MV-4-11 (cell line): Measurements from ENCODE around the gene FAM20C.

Source experiments
- DNase-seq: peaks from one replicate; lab custom pipeline; 2025; lab: John Stamatoyannopoulos, UW

The FAM20C gene

GRCh38 chr7:270351-270983 lies 78.1 kb downstream of the FAM20C start:
- DNase-seq = no peak

GRCh38 chr7:271266-272107 lies 79.1 kb downstream of the FAM20C start:
- DNase-seq = no peak

- DNase-seq = no peak
These were observed 79.8 kb downstream of the FAM20C start for GRCh38 chr7:272108-272615.

- DNase-seq = no peak
These were observed 80.3 kb downstream of the FAM20C start for GRCh38 chr7:272631-273030.

- no peak for DNase-seq
These were observed 81.0 kb downstream of the FAM20C start for GRCh38 chr7:273327-273726.

GRCh38 chr7:274266-274665 lies 81.9 kb downstream of the FAM20C start:
- DNase-seq = peak; percentile 73

- no peak for DNase-seq
These were observed 84.0 kb downstream of the FAM20C start for GRCh38 chr7:276230-276835.

- no peak for DNase-seq
These were observed 84.9 kb downstream of the FAM20C start for GRCh38 chr7:277228-277627.

- no peak for DNase-seq
These were observed 85.7 kb downstream of the FAM20C start for GRCh38 chr7:278081-278480.

GRCh38 chr7:279821-280220 lies 87.5 kb downstream of the FAM20C start:
- no peak for DNase-seq

GRCh38 chr7:280461-280860 lies 88.1 kb downstream of the FAM20C start:
- DNase-seq = no peak

GRCh38 chr7:281637-282036 lies 89.3 kb downstream of the FAM20C start:
- DNase-seq = no peak

- DNase-seq = no peak
These were observed 90.2 kb downstream of the FAM20C start for GRCh38 chr7:282621-283020.

- DNase-seq = no peak
These were observed 92.7 kb downstream of the FAM20C start for GRCh38 chr7:284762-285722.

GRCh38 chr7:285731-286130 lies 93.4 kb downstream of the FAM20C start:
- no peak for DNase-seq

- no peak for DNase-seq
These were observed 93.9 kb downstream of the FAM20C start for GRCh38 chr7:286266-286665.

- no peak for DNase-seq
These were observed 96.3 kb downstream of the FAM20C start for GRCh38 chr7:288671-289101.

- no peak for DNase-seq
These were observed 96.9 kb downstream of the FAM20C start for GRCh38 chr7:289209-289755.

GRCh38 chr7:289756-290553 lies 97.6 kb downstream of the FAM20C start, which contains the start of gene FOXL3:
Gene FOXL3, plus strand, starts transcription at chr7:290170. Its CDS starts 0 bp downstream, at chr7:290170.
- DNase-seq = no peak

GRCh38 chr7:290554-291372 lies 98.4 kb downstream of the FAM20C start:
- DNase-seq = no peak
